HG03135 (cell line): Measurements from ENCODE around the gene FZD8.
"Not testable (repeated sequence)": the region's sequence is repeated elsewhere in the genome, so short reads cannot be mapped to it uniquely, and the experiment has no call there.

Source experiments
- ATAC-seq: cut with Tn5 transposase; IDR thresholded peaks from one replicate; pipeline ENCODE4 v1.9.1; 2021; ENCODE audit warnings: mild to moderate bottlenecking, moderate library complexity; ENCODE audit not compliant: unreplicated experiment

Gene FZD8

GRCh38 chr10:35642035-35642792, at the start of gene FZD8:
FZD8 (minus strand) TSS chr10:35642296; CDS start chr10:35641429, 867 bp downstream.
- ATAC-seq = peak; percentile 90

GRCh38 chr10:35691522-35692236, 49.6 kb upstream of the FZD8 start:
- no peak for ATAC-seq

- ATAC-seq = no peak
Observed at GRCh38 chr10:35690534-35690933, 48.4 kb upstream of the FZD8 start.

GRCh38 chr10:35685858-35686257, 43.8 kb upstream of the FZD8 start:
- ATAC-seq = not testable (repeated sequence)

- no peak for ATAC-seq
Observed at GRCh38 chr10:35685402-35685801, 43.3 kb upstream of the FZD8 start.

- no peak for ATAC-seq
Observed at GRCh38 chr10:35684586-35684985, 42.5 kb upstream of the FZD8 start.

- ATAC-seq = no peak
Observed at GRCh38 chr10:35675846-35676245, 33.8 kb upstream of the FZD8 start.

- no peak for ATAC-seq
Observed at GRCh38 chr10:35674843-35675242, 32.7 kb upstream of the FZD8 start.

- ATAC-seq = no peak
Observed at GRCh38 chr10:35668865-35669650, 27.0 kb upstream of the FZD8 start.

GRCh38 chr10:35667971-35668370, 25.9 kb upstream of the FZD8 start:
- no peak for ATAC-seq

GRCh38 chr10:35667270-35667889, 25.3 kb upstream of the FZD8 start:
- ATAC-seq = no peak

- ATAC-seq = no peak
Observed at GRCh38 chr10:35661236-35661635, 19.1 kb upstream of the FZD8 start.

- ATAC-seq = no peak
Observed at GRCh38 chr10:35659456-35659855, 17.4 kb upstream of the FZD8 start.

- ATAC-seq = no peak
Observed at GRCh38 chr10:35657621-35658020, 15.5 kb upstream of the FZD8 start.

GRCh38 chr10:35652824-35653223, 10.7 kb upstream of the FZD8 start:
- ATAC-seq = no peak

GRCh38 chr10:35650894-35651293, 8.8 kb upstream of the FZD8 start:
- no peak for ATAC-seq

- ATAC-seq = no peak
Observed at GRCh38 chr10:35644050-35644950, 2.2 kb upstream of the FZD8 start.

- no peak for ATAC-seq
Observed at GRCh38 chr10:35643151-35644049, 1.3 kb upstream of the FZD8 start.

GRCh38 chr10:35642793-35643114, 658 bp upstream of the FZD8 start:
- ATAC-seq = no peak
